ENCODE data around the gene HSPB6. TPM values are rescaled to one million over a fixed set of nuclear protein-coding genes. Genes with fewer than 3 reads are reported as not detected.
A peak's percentile ranks its signal among the peaks of the same experiment; 100 is the strongest.

Gene HSPB6
- total RNA-seq, 2 donors from 2014 or later: 0.33 to 0.90 TPM

- Histone ChIP-seq H3K27me3 (ENCODE audit: control insufficient read depth, insufficient read depth, low read length, poor library complexity, severe bottlenecking) (no peaks in the 10 kb centered on the region), H3K4me1 (ENCODE audit: control insufficient read depth, insufficient read depth, low read length) (no peaks in the 10 kb centered on the region), H3K36me3 (ENCODE audit: control insufficient read depth, insufficient read depth, low read length) (peaks cover 42% of the 10 kb centered on the region), H3K4me3 (ENCODE audit: low read length) (peak overlapping the region; percentile 87), H3K9ac (ENCODE audit: extremely low read depth, low read length, poor library complexity, severe bottlenecking) (peak overlapping the region; percentile 62), H3K27ac (ENCODE audit: low read depth, low read length) (no peak overlapping the region), H3K9me3 (ENCODE audit: control insufficient read depth, low read length) (no peaks in the 10 kb centered on the region)
- H3K36me3 Mint-ChIP-seq (ENCODE audit: low read depth): peaks cover 45% of the 10 kb centered on the region
- no peaks in the 10 kb centered on the region for H3K4me1 Mint-ChIP-seq
- no peaks in the 10 kb centered on the region for H3K9me3 Mint-ChIP-seq
- peak overlapping the region; percentile 52 for H3K27ac Mint-ChIP-seq
- DNase-seq: peak; percentile 62
- H3K4me3 Mint-ChIP-seq: peak overlapping the region; percentile 66
- no peak for TF ChIP-seq CTCF (conservative IDR thresholded peaks at IDR 0.05)
- no peaks in the 10 kb centered on the region for H3K27me3 Mint-ChIP-seq (ENCODE audit: insufficient read depth)
- WGBS, 2 experiments (ENCODE audit: insufficient coverage in 1 of 2, insufficient read length in 1 of 2): 82 to 87% methylated on average over 7 to 28 of the region's 29 CpGs
Observed at GRCh38 chr19:35739275-35740107, 17.3 kb downstream of the HSPB6 start.

- Mint-ChIP-seq H3K9me3 (no peaks in the 10 kb centered on the region), H3K36me3 (ENCODE audit: low read depth) (peaks cover 51% of the 10 kb centered on the region), H3K4me3 (no peak overlapping the region), H3K27me3 (ENCODE audit: insufficient read depth) (no peaks in the 10 kb centered on the region), H3K27ac (no peak overlapping the region), H3K4me1 (no peaks in the 10 kb centered on the region)
- WGBS, 2 experiments (ENCODE audit: insufficient coverage in 1 of 2, insufficient read length in 1 of 2): 90% methylated on average over 2 of the region's 2 CpGs; no CpG with 5 or more reads in 1 of the 2 experiments
- no peaks in the 10 kb centered on the region for H3K27me3 ChIP-seq (ENCODE audit: control insufficient read depth, insufficient read depth, low read length, poor library complexity, severe bottlenecking)
- no peaks in the 10 kb centered on the region for H3K9me3 ChIP-seq (ENCODE audit: control insufficient read depth, low read length)
- no peak overlapping the region for H3K4me3 ChIP-seq (ENCODE audit: low read length)
- no peaks in the 10 kb centered on the region for H3K4me1 ChIP-seq (ENCODE audit: control insufficient read depth, insufficient read depth, low read length)
- H3K36me3 ChIP-seq (ENCODE audit: control insufficient read depth, insufficient read depth, low read length): peaks cover 49% of the 10 kb centered on the region
- TF ChIP-seq CTCF (conservative IDR thresholded peaks at IDR 0.05): no peak
- no peak for DNase-seq
- H3K9ac ChIP-seq (ENCODE audit: extremely low read depth, low read length, poor library complexity, severe bottlenecking): no peak overlapping the region
- H3K27ac ChIP-seq (ENCODE audit: low read depth, low read length): no peak overlapping the region
Observed at GRCh38 chr19:35738887-35739229, 18.0 kb downstream of the HSPB6 start.

GRCh38 chr19:35738021-35738886 is 18.6 kb downstream of the HSPB6 start:
- H3K27ac ChIP-seq (ENCODE audit: low read depth, low read length): no peak overlapping the region
- no peak overlapping the region for H3K4me3 ChIP-seq (ENCODE audit: low read length)
- Mint-ChIP-seq H3K9me3 (no peaks in the 10 kb centered on the region), H3K4me3 (no peak overlapping the region), H3K27me3 (ENCODE audit: insufficient read depth) (no peaks in the 10 kb centered on the region), H3K36me3 (ENCODE audit: low read depth) (peaks cover 53% of the 10 kb centered on the region), H3K4me1 (no peaks in the 10 kb centered on the region), H3K27ac (no peak overlapping the region)
- peaks cover 54% of the 10 kb centered on the region for H3K36me3 ChIP-seq (ENCODE audit: control insufficient read depth, insufficient read depth, low read length)
- no peaks in the 10 kb centered on the region for H3K4me1 ChIP-seq (ENCODE audit: control insufficient read depth, insufficient read depth, low read length)
- no peak for DNase-seq
- H3K9ac ChIP-seq (ENCODE audit: extremely low read depth, low read length, poor library complexity, severe bottlenecking): no peak overlapping the region
- 94 to 98% methylated on average over 28 to 37 of the region's 37 CpGs for WGBS, 2 experiments (ENCODE audit: insufficient coverage in 1 of 2, insufficient read length in 1 of 2)
- TF ChIP-seq CTCF (conservative IDR thresholded peaks at IDR 0.05): no peak
- H3K9me3 ChIP-seq (ENCODE audit: control insufficient read depth, low read length): no peaks in the 10 kb centered on the region
- no peaks in the 10 kb centered on the region for H3K27me3 ChIP-seq (ENCODE audit: control insufficient read depth, insufficient read depth, low read length, poor library complexity, severe bottlenecking)

Measured in endodermal cell (in vitro differentiated cells).